HPDE6-E6E7 (cell line): ENCODE results near the gene GNG13.
"Not testable (repeated sequence)": the region's sequence is repeated elsewhere in the genome, so short reads cannot be mapped to it uniquely, and the experiment has no call there.

Source experiments
- DNase-seq: peaks from one replicate; pipeline ENCODE4 v3.0.0; 2011; ENCODE audit warnings: missing footprints; ENCODE audit errors: extremely low spot score

Gene GNG13

GRCh38 chr16:831571-832413, 31.3 kb upstream of the GNG13 start:
- no peak for DNase-seq

DNA sequence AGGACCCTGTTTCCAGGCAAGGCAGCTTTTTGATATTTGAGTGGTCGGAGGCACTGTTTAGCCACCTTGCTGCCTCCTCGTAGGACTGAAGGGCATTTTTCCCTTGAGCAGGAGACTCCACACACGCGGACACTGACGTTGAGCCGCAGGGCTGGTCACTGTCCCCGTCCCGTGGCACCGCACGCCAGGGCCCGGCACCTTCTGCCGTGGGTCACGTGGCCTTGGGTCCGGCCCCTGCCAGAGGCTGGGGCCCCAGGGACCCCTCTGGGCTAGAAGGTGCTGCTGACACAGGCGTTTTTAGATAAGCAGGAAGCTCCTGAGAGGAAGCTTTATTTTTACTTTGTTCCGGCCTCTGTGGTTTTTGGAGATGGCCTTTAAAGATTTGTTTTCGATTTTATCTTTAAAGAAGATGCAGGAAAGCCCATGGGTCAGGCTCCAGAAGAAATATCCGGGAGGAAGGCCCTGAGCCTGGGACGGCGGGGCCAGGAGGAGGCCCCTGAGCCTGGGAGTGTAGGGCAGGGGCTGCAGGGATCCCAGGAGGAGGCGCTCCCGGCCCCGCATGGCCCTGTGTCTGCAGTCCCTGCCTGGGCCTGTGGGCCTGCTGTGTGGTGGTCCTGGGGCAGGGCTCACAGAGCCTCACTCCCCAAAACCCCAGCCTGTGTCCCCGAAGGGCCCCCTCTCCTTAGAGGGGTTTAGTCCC, 30.5 kb upstream of the GNG13 start:
- DNase-seq, result no peak

DNA sequence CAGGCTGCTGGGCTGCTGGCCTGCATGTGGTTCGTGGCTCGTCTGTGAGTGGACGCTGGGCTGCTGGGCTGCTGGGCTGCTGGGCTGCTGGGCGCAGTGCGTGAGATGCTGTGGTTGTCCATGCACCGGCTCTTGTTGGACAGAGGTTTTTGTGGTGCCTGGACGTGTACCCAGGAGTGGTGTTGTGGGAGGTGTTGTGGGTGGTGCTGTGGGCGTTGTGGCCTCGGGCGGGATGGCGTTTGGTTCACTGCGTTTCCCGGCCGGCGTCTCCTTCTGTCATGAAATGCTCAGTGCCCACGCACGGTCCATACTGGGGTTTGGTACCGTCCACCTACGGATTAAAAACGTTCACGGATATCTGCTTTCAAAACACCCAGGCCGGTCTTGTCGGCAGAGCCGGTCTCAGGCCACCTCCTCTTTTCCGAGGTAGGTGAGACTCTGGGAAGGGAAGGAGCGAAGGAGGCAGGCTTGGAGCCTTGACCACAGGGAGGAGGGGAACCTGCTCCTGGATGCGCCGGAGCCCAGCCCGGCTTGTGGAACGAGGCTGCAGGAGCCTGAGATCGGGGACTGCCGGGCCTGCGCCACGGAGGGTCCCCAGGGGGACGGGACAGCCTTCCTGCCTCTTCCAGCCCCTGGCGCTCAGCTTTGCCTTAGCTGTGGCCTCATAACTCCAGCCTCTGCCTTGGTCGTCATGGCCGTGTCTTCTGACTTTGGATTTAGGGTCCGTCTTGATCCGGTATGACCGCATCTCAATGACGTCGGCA, 29.8 kb upstream of the GNG13 start:
- DNase-seq, result no peak

- DNase-seq, result no peak
Measured at GRCh38 chr16:828891-829290, 28.4 kb upstream of the GNG13 start.

- no peak for DNase-seq
Measured at GRCh38 chr16:827513-827912, 27.0 kb upstream of the GNG13 start.

- no peak for DNase-seq
Measured at GRCh38 chr16:825341-826061, 25.0 kb upstream of the GNG13 start.

DNA sequence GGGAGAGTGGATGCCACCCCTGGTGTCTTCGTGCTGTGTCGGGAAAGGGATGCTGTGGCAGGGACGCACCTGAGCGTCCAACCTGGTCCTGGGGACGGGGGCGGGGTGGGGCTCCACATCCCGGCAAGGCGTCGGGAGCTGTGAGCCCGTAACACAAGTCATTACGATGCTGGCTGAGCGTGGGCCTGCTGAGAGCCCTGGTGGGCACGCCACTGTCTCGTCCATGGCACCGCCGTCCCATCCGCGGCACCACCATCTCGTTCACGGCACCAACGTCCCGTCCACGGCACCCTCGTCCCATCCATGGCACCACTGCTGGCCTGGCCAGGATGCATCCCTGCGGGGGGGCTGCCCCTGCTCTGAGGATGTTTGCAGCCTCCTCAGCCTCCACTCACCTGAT, 24.1 kb upstream of the GNG13 start:
- DNase-seq, result no peak

DNA sequence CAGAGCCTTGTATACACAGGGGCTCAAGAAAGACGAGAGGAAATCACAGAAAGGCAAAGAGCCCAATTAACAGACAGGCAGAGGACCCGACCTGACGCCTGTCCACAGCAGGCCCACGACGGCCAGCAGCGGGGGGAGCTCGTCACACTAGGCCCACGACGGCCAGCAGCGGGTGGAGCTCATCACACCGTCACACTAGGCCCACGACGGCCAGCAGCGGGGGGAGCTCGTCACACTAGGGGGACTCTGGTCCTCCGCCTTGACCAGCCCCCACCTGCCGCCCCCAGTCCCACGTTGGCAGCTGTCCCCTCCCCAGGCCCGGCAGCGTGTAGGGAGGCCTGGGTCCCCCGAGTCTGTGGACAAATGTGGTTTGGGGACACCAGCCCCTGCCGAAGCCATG, 23.7 kb upstream of the GNG13 start:
- DNase-seq, result no peak

- no peak for DNase-seq
Measured at GRCh38 chr16:822909-823297, 22.4 kb upstream of the GNG13 start.

GRCh38 chr16:822174-822908, 21.8 kb upstream of the GNG13 start:
- DNase-seq, result no peak

DNA sequence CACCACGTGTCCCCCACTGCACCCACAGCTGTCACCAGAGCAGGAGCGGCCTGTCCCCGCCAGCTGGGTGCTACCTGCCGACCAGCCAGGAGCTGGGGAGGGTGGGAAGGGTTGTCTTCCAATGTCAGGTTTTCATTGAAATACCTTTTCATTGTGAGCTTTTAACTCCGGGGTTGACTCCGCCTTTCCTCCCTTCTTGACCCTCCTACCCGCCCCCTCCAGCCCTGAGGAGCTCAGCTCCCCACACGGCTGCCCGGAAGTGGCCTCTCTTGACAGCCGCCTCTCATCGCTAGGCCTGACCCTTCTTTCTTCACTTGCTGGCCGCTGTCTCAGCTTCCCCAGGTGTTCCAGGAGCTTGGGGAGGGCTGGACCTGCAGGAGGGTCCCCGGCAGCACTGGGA, 21.2 kb upstream of the GNG13 start:
- no peak for DNase-seq

- no peak for DNase-seq
Measured at GRCh38 chr16:820748-821147, 20.2 kb upstream of the GNG13 start.

DNA sequence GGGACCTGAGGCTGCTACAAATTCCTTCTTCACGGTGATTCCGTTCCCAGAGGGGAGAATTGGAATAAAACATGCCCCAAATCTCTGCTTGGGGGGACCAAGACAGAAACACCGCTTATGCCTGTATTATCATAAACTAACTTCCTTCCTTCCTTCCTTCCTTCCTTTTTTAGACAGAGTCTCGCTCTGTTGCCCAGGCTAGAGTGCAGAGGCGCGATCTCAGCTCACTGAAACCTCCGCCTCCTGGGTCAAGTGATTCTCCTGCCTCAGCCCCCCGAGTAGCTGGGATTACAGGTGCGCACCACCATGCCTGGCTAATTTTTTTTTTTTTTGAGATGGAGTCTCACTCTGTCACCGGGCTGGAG, 19.5 kb upstream of the GNG13 start:
- not testable (repeated sequence) for DNase-seq

- no peak for DNase-seq
Measured at GRCh38 chr16:819336-820043, 19.0 kb upstream of the GNG13 start.

DNA sequence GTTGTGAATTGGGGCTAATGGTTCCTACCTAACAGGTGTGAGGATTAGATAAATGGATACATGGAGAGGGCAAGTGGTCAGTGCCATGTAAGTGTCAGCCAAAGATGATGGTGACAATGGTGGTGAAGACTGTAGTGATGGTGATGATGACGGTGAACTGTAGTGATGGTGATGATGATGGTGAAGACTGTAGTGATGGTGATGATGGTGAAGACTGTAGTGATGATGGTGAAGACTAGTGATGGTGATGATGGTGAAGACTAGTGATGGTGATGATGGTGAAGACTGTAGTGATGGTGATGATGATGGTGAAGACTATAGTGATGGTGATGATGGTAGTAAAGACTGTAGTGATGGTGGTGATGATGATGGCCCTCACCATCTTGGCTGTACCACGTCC, 18.1 kb upstream of the GNG13 start:
- DNase-seq, result no peak

DNA sequence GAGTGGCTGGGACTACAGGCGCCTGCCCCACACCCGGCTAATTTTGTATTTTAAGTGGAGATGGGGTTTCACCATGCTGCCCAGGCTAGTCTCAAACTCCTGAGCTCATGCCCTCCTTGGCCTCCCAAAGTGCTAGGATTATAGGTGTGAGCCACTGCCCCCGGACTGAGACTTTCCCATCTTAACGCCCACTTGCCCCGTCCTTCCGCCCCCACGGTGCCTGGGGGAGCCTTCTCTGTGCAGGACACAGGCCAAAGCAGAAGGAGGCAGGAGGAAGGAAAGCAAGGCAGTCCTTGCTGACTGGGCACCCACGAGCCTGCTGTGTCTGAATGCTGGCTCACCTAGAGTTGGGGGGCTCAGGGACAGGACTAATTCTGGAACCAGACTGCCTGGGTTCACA, 17.6 kb upstream of the GNG13 start:
- DNase-seq, result no peak

DNA sequence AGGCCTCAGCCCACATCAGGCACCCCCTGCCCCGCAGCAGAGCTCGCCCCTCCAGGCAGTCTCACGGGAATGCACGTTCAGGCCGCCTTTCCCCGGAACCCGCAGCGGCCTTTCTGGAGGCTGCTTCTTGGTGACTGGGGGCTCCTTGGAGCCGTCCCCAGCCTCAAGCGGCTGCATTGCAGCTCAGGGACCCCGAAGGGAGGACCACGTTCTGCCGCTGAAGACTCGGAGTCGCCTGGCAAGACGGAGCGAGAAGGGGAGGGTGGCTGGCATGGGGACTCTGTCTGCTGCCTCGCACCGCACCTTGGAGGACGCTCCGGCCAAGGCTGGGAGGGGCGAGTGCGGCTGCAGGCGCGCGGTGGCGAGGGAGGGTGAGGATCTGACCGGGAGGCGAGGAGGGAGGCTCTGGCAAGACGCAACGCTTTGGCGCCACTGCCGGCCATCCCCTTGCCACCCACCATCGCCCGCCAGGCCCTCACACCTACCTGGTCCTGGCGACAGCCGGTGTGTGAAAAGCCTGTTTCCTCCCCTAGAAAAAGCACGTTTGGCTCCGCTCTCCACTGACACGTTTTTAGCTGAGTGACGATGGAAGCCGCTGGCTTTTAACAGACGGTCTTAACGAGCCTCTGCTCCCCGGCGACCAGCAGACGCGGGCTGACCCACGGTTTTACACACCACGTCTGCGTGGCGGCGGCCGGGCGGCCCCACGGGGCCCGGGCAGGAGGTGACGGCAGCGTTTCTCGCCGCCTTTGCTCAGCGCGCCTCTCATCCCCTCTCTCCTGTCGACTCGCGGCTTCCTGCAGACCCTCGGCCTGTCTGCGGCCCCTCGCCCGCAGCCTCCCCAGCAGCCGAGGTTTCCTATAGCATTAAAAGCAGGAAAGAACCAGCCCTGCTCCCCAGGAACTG, 16.7 kb upstream of the GNG13 start:
- DNase-seq, result no peak

DNA sequence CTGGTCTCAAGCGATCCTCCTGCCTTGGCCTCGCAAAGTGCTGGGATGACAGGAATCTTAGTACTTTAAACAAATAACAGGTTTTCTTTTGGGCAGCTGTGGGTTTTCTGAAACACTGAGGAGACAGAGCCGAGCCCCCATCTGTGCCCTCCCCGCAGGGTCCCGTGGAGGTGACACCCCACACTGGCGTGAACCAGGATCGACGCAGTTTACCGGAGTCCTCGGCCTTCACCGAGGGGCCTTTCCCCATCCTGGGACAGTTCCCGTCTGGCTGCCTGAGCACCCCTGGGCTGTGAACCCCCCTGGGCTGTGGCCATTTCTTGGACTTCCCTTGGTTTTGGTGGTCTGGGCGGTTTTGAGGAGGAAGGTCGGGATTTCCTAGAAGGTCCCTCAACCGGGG, 15.3 kb upstream of the GNG13 start:
- no peak for DNase-seq

DNA sequence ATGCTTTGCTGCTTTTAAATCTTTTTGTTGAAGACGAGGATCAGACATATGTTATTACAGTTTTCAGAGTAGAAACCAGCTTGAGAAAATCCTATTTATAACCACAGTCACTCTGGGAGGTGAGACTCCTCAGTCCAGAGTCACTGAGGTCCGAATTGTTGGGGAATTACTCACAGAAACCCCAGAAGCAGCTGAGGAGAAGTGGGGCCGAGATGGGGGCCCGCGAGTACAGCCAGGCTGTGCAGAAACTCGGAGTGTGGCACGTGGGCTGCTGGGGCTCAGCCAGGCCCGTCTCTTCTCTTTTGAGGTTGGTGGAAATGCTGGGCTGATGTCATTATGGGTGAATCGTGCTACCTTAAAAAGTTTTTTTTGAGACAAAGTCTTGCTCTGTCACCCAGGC, 14.4 kb upstream of the GNG13 start:
- DNase-seq, result no peak
